Colonic mucosa (tissue), 4 donors: Measurements from ENCODE around the gene IARS2. TPM values are rescaled to one million over a fixed set of nuclear protein-coding genes. Genes with fewer than 3 reads are reported as not detected.
A peak's percentile ranks its signal among the peaks of the same experiment; 100 is the strongest.

Source experiments
- DNase-seq: peaks from one replicate; pipeline ENCODE4 v3.0.0-alpha.2; 2020
- H3K27ac ChIP-seq: fragments of 200-600 bp; one replicate; pipeline ENCODE4 v1.8.0; 2021
- H3K27me3 ChIP-seq: fragments of 200-600 bp; one replicate; pipeline ENCODE4 v1.8.0; 2021
- H3K36me3 ChIP-seq: fragments of 200-600 bp; one replicate; pipeline ENCODE4 v1.8.0; 2021
- H3K4me1 ChIP-seq: fragments of 200-600 bp; one replicate; pipeline ENCODE4 v1.8.0; 2021; ENCODE audit warnings: mild to moderate bottlenecking
- H3K4me3 ChIP-seq: fragments of 200-600 bp; one replicate; pipeline ENCODE4 v1.8.0; 2021
- H3K9ac ChIP-seq, 2 donors: one replicate each; pipeline ENCODE4 v1.7.0; 2013; ENCODE audit warnings: control low read depth in 2 of 2, low read depth in 2 of 2, low read length in 2 of 2
- H3K9me3 ChIP-seq: fragments of 200-600 bp; one replicate; pipeline ENCODE4 v1.8.0; 2021
- CTCF ChIP-seq: fragments of 200-600 bp; IDR thresholded peaks from one replicate; pipeline ENCODE4 v1.8.0; 2022; ENCODE audit warnings: antibody characterized with exemption, mild to moderate bottlenecking
- intact Hi-C: fragments of 100-400 bp; cut with DNase I; formaldehyde crosslinking; loops from one replicate; pipeline ENCODE4 v1.14.1; 2022
- total RNA-seq, 2 donors: library from RNA; stranded (reverse); fragmentation: NEBNext Ultra II Directional in 1 of 2; extraction: Animal tissue kit (Norgen Biotek cat#: 25700) in 1 of 2; gene quantifications; one replicate each; pipeline ENCODE4 v1.2.1, GENCODE V29; 2021
- donor health status: healthy.
- donor health status: DM: no; HTN: no; CAD: no.
- donor health status: DM: no; HTN: no; CAD: no.

The IARS2 gene
- 100 to 1,000 TPM in 1 of 2 donors, 10 to 100 TPM in 1; 80.6 to 114 TPM for total RNA-seq

GRCh38 chr1:220094016-220094911, at the start of gene IARS2:
TSS of gene IARS2 (plus strand) at chr1:220094132. CDS start at chr1:220094217, 85 bp downstream.
- H3K27me3 ChIP-seq = no peaks in the 10 kb centered on the region
- no peaks in the 10 kb centered on the region for H3K36me3 ChIP-seq
- DNase-seq = peak; percentile 93
- H3K9me3 ChIP-seq = no peaks in the 10 kb centered on the region
- peak within 1 kb of the TSS; percentile 60 to 93 for H3K9ac ChIP-seq
- intact Hi-C loops = loop anchor here (10.0 kb wide), 1 partner anchor 49 kb away; the partner anchor contains the start of gene EPRS1
- no peak for TF ChIP-seq CTCF
- H3K4me3 ChIP-seq = peak within 1 kb of the TSS; percentile 97
- H3K4me1 ChIP-seq = peaks cover 5% of the 10 kb centered on the region
- H3K27ac ChIP-seq = peak within 1 kb of the TSS; percentile 94

- no peaks in the 10 kb centered on the region for H3K27me3 ChIP-seq
- H3K4me3 ChIP-seq = no peak overlapping the region
- no peak overlapping the region for H3K27ac ChIP-seq
- H3K36me3 ChIP-seq = no peaks in the 10 kb centered on the region
- no peak for DNase-seq
- TF ChIP-seq CTCF = no peak
- H3K9me3 ChIP-seq = no peaks in the 10 kb centered on the region
- intact Hi-C loops = loop anchor here (10.0 kb wide), 1 partner anchor 50 kb away; the partner anchor contains the start of gene IARS2
- peaks cover 16% of the 10 kb centered on the region for H3K4me1 ChIP-seq
- no peak overlapping the region for H3K9ac ChIP-seq
These were observed 49.1 kb upstream of the IARS2 start for GRCh38 chr1:220044678-220045355.

- H3K9me3 ChIP-seq = no peaks in the 10 kb centered on the region
- H3K27ac ChIP-seq = peak overlapping the region; percentile 89
- peak overlapping the region; percentile 92 to 99 for H3K9ac ChIP-seq
- H3K36me3 ChIP-seq = no peaks in the 10 kb centered on the region
- no peaks in the 10 kb centered on the region for H3K27me3 ChIP-seq
- peak; percentile 19 for DNase-seq
- peak overlapping the region; percentile 91 for H3K4me3 ChIP-seq
- intact Hi-C loops = loop anchor here (10.0 kb wide), 1 partner anchor 49 kb away; the partner anchor contains the start of gene IARS2
- TF ChIP-seq CTCF = no peak
- H3K4me1 ChIP-seq = peaks cover 16% of the 10 kb centered on the region
These were observed 48.4 kb upstream of the IARS2 start for GRCh38 chr1:220045356-220046051.

- intact Hi-C loops = loop anchor here (10.0 kb wide), 1 partner anchor 49 kb away; the partner anchor contains the start of gene IARS2
- Histone ChIP-seq H3K27ac (peak within 1 kb of the TSS; percentile 89), H3K9ac (peak within 1 kb of the TSS; percentile 92 to 99), H3K4me3 (peak within 1 kb of the TSS; percentile 91), H3K27me3 (no peaks in the 10 kb centered on the region), H3K9me3 (no peaks in the 10 kb centered on the region), H3K36me3 (no peaks in the 10 kb centered on the region), H3K4me1 (peaks cover 16% of the 10 kb centered on the region)
- peak; percentile 95 for DNase-seq
- peak; percentile 64 for TF ChIP-seq CTCF
These were observed 47.6 kb upstream of the IARS2 start, which contains the start of gene EPRS1 for GRCh38 chr1:220046052-220046930. TSS of gene EPRS1 (minus strand) at chr1:220046505. CDS start at chr1:220046388, 117 bp downstream.
